OCI-LY7 (cell line): ENCODE data around the gene HDAC4. TPM values are rescaled to one million over a fixed set of nuclear protein-coding genes. Genes with fewer than 3 reads are reported as not detected.

Source experiments
- BruUV-seq: library from RNA; stranded (reverse); fragments of 400-500 nt; replicated peaks from 2 replicates; lab custom pipeline; 2021; lab: Mats Ljungman, UMichigan
- CTCF ChIA-PET: fragments of 300-600 bp; sonication (Branson Sonifier 250); formaldehyde crosslinking; loops from one replicate; lab custom pipeline; 2022; ENCODE audit warnings: antibody characterized with exemption; ENCODE audit not compliant: unreplicated experiment; lab: Charles Lee
- POLR2A ChIA-PET: fragments of 300-600 bp; sonication (Branson Sonifier 250); formaldehyde crosslinking; loops from one replicate; lab custom pipeline; 2022; ENCODE audit warnings: antibody characterized with exemption; lab: Charles Lee
- DNase-seq: peaks from one replicate; pipeline ENCODE4 v3.0.0-alpha.2; 2015; ENCODE audit warnings: low spot score
- H2AFZ ChIP-seq: fragments of 200-600 bp; sonication (generic), shearing (Covaris generic); 2 replicates; pipeline ENCODE4 v1.6.1; 2014; ENCODE audit warnings: mild to moderate bottlenecking, antibody characterized with exemption, low read length, moderate library complexity
- H3K27ac ChIP-seq: fragments of 200-600 bp; sonication (generic); 2 replicates; pipeline ENCODE4 v1.5.1; 2014; ENCODE audit warnings: mixed run types, low read depth, mild to moderate bottlenecking, moderate library complexity, low read length, inconsistent platforms; ENCODE audit not compliant: poor library complexity, severe bottlenecking
- H3K36me3 ChIP-seq: fragments of 200-600 bp; sonication (generic); 2 replicates; pipeline ENCODE4 v1.6.1; 2014; ENCODE audit warnings: mild to moderate bottlenecking, antibody characterized with exemption, low read length, moderate library complexity, mixed read lengths; ENCODE audit not compliant: insufficient read depth
- H3K4me1 ChIP-seq: fragments of 200-600 bp; sonication (generic); 2 replicates; pipeline ENCODE4 v1.5.1; 2014; ENCODE audit warnings: mild to moderate bottlenecking, low read length; ENCODE audit not compliant: insufficient read depth, poor library complexity, severe bottlenecking
- H3K4me2 ChIP-seq: fragments of 200-600 bp; sonication (generic); 2 replicates; pipeline ENCODE4 v1.6.1; 2014; ENCODE audit warnings: mild to moderate bottlenecking, low read length
- H3K4me3 ChIP-seq: fragments of 200-600 bp; sonication (generic); 2 replicates; pipeline ENCODE4 v1.5.1; 2014; ENCODE audit warnings: mild to moderate bottlenecking, low read depth, low read length; ENCODE audit not compliant: poor library complexity, severe bottlenecking
- H3K79me2 ChIP-seq: fragments of 200-600 bp; sonication (generic); 2 replicates; pipeline ENCODE4 v1.6.1; 2016; ENCODE audit warnings: low read depth, mild to moderate bottlenecking, low read length, moderate library complexity, mixed read lengths; ENCODE audit not compliant: insufficient read depth
- H3K9me2 ChIP-seq: fragments of 200-600 bp; sonication (generic); 2 replicates; pipeline ENCODE4 v1.6.1; 2016; ENCODE audit warnings: mild to moderate bottlenecking, low read length, mixed read lengths; ENCODE audit not compliant: insufficient read depth
- H3K9me3 ChIP-seq: fragments of 200-600 bp; sonication (generic); 2 replicates; pipeline ENCODE4 v1.6.1; 2014; ENCODE audit warnings: mild to moderate bottlenecking, mixed run types, low read length, mixed read lengths
- H4K20me1 ChIP-seq: fragments of 200-600 bp; sonication (generic); 2 replicates; pipeline ENCODE4 v1.6.1; 2014; ENCODE audit warnings: mild to moderate bottlenecking, antibody characterized with exemption, low read length, moderate library complexity, mixed read lengths; ENCODE audit not compliant: insufficient read depth
- CTCF ChIP-seq: fragments of 200-600 bp; sonication (generic); conservative IDR thresholded peaks from 2 replicates; pipeline ENCODE4 v1.5.1; 2014; ENCODE audit warnings: mild to moderate bottlenecking, antibody characterized with exemption, low read length, moderate library complexity, mixed read lengths
- EZH2phosphoT487 ChIP-seq: fragments of 200-600 bp; sonication (generic); IDR thresholded peaks from 2 replicates; pipeline ENCODE4 v1.6.1; 2018; ENCODE audit warnings: low read depth, borderline replicate concordance, mild to moderate bottlenecking, mixed run types, antibody characterized with exemption, low read length, moderate library complexity, mixed read lengths
- intact Hi-C: fragments of 100-400 bp; cut with micrococcal nuclease; formaldehyde crosslinking; loops from one replicate; pipeline ENCODE4 v1.10.0; 2022; ENCODE audit not compliant: unreplicated experiment
- total RNA-seq, 2 experiments: library from RNA; depleted of rRNA in 1 of 2; stranded (reverse); fragments of >200 nt in 1 of 2; shearing (Covaris generic) in 1 of 2; gene quantifications; 2 replicates each; pipeline ENCODE4 v1.2.3, GENCODE V29; 2014 to 2022

HDAC4 gene
- total RNA-seq, 2 experiments from 2014 or later: 10.2 to 20.6 TPM

GRCh38 chr2:239374896-239375277, 25.9 kb downstream of the HDAC4 start:
- Histone ChIP-seq H2AFZ (no peak overlapping the region), H3K4me2 (no peak overlapping the region), H3K4me1 (peaks cover 7% of the 10 kb centered on the region), H3K9me2 (no peaks in the 10 kb centered on the region), H4K20me1 (no peaks in the 10 kb centered on the region), H3K9me3 (no peaks in the 10 kb centered on the region), H3K4me3 (no peak overlapping the region), H3K27ac (no peak overlapping the region), H3K79me2 (no peaks in the 10 kb centered on the region), H3K36me3 (no peaks in the 10 kb centered on the region)
- intact Hi-C loops: no loop called here
- TF ChIP-seq CTCF (no peak), EZH2phosphoT487 (no peak)
- POLR2A ChIA-PET: no interaction called here
- CTCF ChIA-PET: no interaction called here
- BruUV-seq: no TSS peak
- DNase-seq: no peak

- POLR2A ChIA-PET: no interaction called here
- Histone ChIP-seq H3K36me3 (no peaks in the 10 kb centered on the region), H3K4me3 (no peak overlapping the region), H3K9me2 (no peaks in the 10 kb centered on the region), H4K20me1 (no peaks in the 10 kb centered on the region), H3K79me2 (no peaks in the 10 kb centered on the region), H3K4me1 (peaks cover 17% of the 10 kb centered on the region), H3K9me3 (no peaks in the 10 kb centered on the region), H2AFZ (no peak overlapping the region), H3K27ac (no peak overlapping the region), H3K4me2 (no peak overlapping the region)
- BruUV-seq: no TSS peak
- no peak for TF ChIP-seq CTCF
- TF ChIP-seq EZH2phosphoT487: no peak
- intact Hi-C loops: no loop called here
- no peak for DNase-seq
- CTCF ChIA-PET: no interaction called here
Measured at GRCh38 chr2:239372835-239373234, 28.0 kb downstream of the HDAC4 start.

GRCh38 chr2:239371726-239372686, 28.8 kb downstream of the HDAC4 start:
- Histone ChIP-seq H3K9me3 (no peaks in the 10 kb centered on the region), H2AFZ (no peak overlapping the region), H3K4me1 (peaks cover 17% of the 10 kb centered on the region), H4K20me1 (no peaks in the 10 kb centered on the region), H3K4me2 (no peak overlapping the region), H3K27ac (no peak overlapping the region), H3K36me3 (no peaks in the 10 kb centered on the region), H3K4me3 (no peak overlapping the region), H3K79me2 (no peaks in the 10 kb centered on the region), H3K9me2 (no peaks in the 10 kb centered on the region)
- no peak for TF ChIP-seq CTCF
- no peak for TF ChIP-seq EZH2phosphoT487
- CTCF ChIA-PET: no interaction called here
- intact Hi-C loops: loop anchor here (2.0 kb wide), 1 partner anchor 27 kb away; no protein-coding TSS in a partner anchor
- POLR2A ChIA-PET: no interaction called here
- no TSS peak for BruUV-seq
- DNase-seq: no peak
